Adipose tissue (tissue), 3 donors: ENCODE data around the gene DDA1. TPM values are rescaled to one million over a fixed set of nuclear protein-coding genes. Genes with fewer than 3 reads are reported as not detected.
"Not testable (repeated sequence)": the region's sequence is repeated elsewhere in the genome, so short reads cannot be mapped to it uniquely, and the experiment has no call there.

Experiments
- H3K27ac ChIP-seq: one replicate; pipeline ENCODE4 v1.5.1; 2013; ENCODE audit warnings: low read depth, low read length
- WGBS, 3 donors: extraction: QIAGEN DNeasy Blood & Tissue Kit; methylation state at CpG; one replicate each; pipeline ENCODE4 v1.1.7; 2013; 5-methylcytosine and 5-hydroxymethylcytosine counted together
- polyA plus RNA-seq, 3 donors: library from polyadenylated mRNA; stranded (reverse); fragments of 200-250 nt; gene quantifications; one replicate each; pipeline ENCODE4 v1.2.3, GENCODE V29; 2013
- donor health status: healthy with polysubstance abuse.
- donor health status: Bipolar disorder and iron deficiency.
- donor health status: healthy.

Gene DDA1
- polyA plus RNA-seq, 3 donors: 19.7 to 90.1 (median 39.3) TPM

GRCh38 chr19:17285415-17286135 is 23.8 kb upstream of the DDA1 start:
- no peak overlapping the region for H3K27ac ChIP-seq
- WGBS, 3 donors: 91 to 92% (median 91%) methylated on average over 18 of the region's 18 CpGs

- no peak overlapping the region for H3K27ac ChIP-seq
- 86 to 96% (median 92%) methylated on average over 11 of the region's 11 CpGs for WGBS, 3 donors
Measured at GRCh38 chr19:17286263-17286662, 23.1 kb upstream of the DDA1 start.

- WGBS, 3 donors: 76 to 89% (median 89%) methylated on average over 9 of the region's 9 CpGs
Measured at GRCh38 chr19:17286752-17287151, 22.6 kb upstream of the DDA1 start.

GRCh38 chr19:17289489-17289888 is 19.9 kb upstream of the DDA1 start:
- no peak overlapping the region for H3K27ac ChIP-seq

More at GRCh38 chr19:17286752-17287151, 22.6 kb upstream of the DDA1 start:
- no peak overlapping the region for H3K27ac ChIP-seq

GRCh38 chr19:17292301-17293074 is 16.9 kb upstream of the DDA1 start:
- H3K27ac ChIP-seq: no peak overlapping the region
- 2 to 25% (median 3%) methylated on average over 44 to 46 of the region's 46 CpGs for WGBS, 3 donors

More at GRCh38 chr19:17289489-17289888, 19.9 kb upstream of the DDA1 start:
- 12 to 21% (median 17%) methylated on average over 22 of the region's 22 CpGs for WGBS, 3 donors

GRCh38 chr19:17293605-17294004 is 15.8 kb upstream of the DDA1 start:
- WGBS, 3 donors: 90 to 93% (median 93%) methylated on average over 14 of the region's 14 CpGs
- H3K27ac ChIP-seq: no peak overlapping the region

GRCh38 chr19:17294051-17294891 is 15.1 kb upstream of the DDA1 start:
- WGBS, 3 donors: 82 to 83% (median 83%) methylated on average over 45 to 48 of the region's 48 CpGs
- H3K27ac ChIP-seq: no peak overlapping the region

GRCh38 chr19:17295551-17295950 is 13.8 kb upstream of the DDA1 start:
- not testable (repeated sequence) for H3K27ac ChIP-seq
- WGBS, 3 donors: 86 to 94% (median 90%) methylated on average over 6 of the region's 6 CpGs

- 60 to 75% (median 73%) methylated on average over 4 of the region's 4 CpGs for WGBS, 3 donors
- H3K27ac ChIP-seq: no peak overlapping the region
Measured at GRCh38 chr19:17296273-17296672, 13.1 kb upstream of the DDA1 start.

GRCh38 chr19:17296976-17297375 is 12.4 kb upstream of the DDA1 start:
- WGBS, 3 donors: 86 to 88% (median 87%) methylated on average over 6 of the region's 6 CpGs
- H3K27ac ChIP-seq: no peak overlapping the region

GRCh38 chr19:17300992-17301619 is 8.3 kb upstream of the DDA1 start:
- H3K27ac ChIP-seq: no peak overlapping the region

GRCh38 chr19:17302391-17303166 is 6.8 kb upstream of the DDA1 start:
- no peak overlapping the region for H3K27ac ChIP-seq
- WGBS, 3 donors: 11 to 13% (median 13%) methylated on average over 25 to 29 of the region's 29 CpGs

More at GRCh38 chr19:17300992-17301619, 8.3 kb upstream of the DDA1 start:
- 94 to 96% (median 96%) methylated on average over 43 to 51 of the region's 51 CpGs for WGBS, 3 donors

GRCh38 chr19:17303167-17303939 is 6.0 kb upstream of the DDA1 start, which contains the start of gene ABHD8:
Gene ABHD8, minus strand, starts transcription at chr19:17303425. Its CDS starts 1,809 bp downstream, at chr19:17301616.
- H3K27ac ChIP-seq: no peak within 1 kb of the TSS
- 2% methylated on average over 45 to 52 of the region's 52 CpGs for WGBS, 3 donors

GRCh38 chr19:17303940-17304267 is 5.5 kb upstream of the DDA1 start:
- no peak overlapping the region for H3K27ac ChIP-seq
- WGBS, 3 donors: 63 to 69% (median 64%) methylated on average over 12 of the region's 12 CpGs

- H3K27ac ChIP-seq: no peak overlapping the region
- 60 to 69% (median 69%) methylated on average over 12 of the region's 12 CpGs for WGBS, 3 donors
Measured at GRCh38 chr19:17304386-17305215, 4.8 kb upstream of the DDA1 start.

GRCh38 chr19:17305216-17305516 is 4.2 kb upstream of the DDA1 start:
- H3K27ac ChIP-seq: no peak overlapping the region
- 1 to 2% (median 1%) methylated on average over 7 of the region's 7 CpGs for WGBS, 3 donors
